ENCODE data around the gene SKIC2. TPM values are rescaled to one million over a fixed set of nuclear protein-coding genes. Genes with fewer than 3 reads are reported as not detected.
"Not testable (repeated sequence)": the region's sequence is repeated elsewhere in the genome, so short reads cannot be mapped to it uniquely, and the experiment has no call there.

Gene SKIC2
- total RNA-seq, 2 donors from 2014 or later, result 91.8 to 115 TPM

DNA sequence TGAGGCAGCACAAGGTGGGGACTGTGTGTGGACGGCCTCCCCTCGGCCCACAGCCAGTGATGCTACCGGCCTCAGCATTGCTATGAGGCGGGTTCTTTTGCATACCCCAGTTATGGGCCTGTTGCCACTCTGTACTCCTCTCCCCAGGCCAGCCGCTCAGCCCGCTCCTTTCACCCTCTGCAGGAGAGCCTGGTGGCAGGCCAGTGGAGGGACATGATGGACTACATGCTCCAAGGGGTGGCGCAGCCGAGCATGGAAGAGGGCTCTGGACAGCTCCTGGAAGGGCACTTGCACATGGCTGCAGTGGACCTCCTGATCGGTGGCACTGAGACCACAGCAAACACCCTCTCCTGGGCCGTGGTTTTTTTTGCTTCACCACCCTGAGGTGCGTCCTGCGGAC, 48.1 kb downstream of the SKIC2 start:
- DNase-seq (ENCODE audit: low spot score in 2 of 2), result peak; percentile 1 to 47
- not testable (repeated sequence) for H3K9me3 Mint-ChIP-seq, ATAC-seq, H3K36me3 Mint-ChIP-seq, H3K27ac Mint-ChIP-seq

DNA sequence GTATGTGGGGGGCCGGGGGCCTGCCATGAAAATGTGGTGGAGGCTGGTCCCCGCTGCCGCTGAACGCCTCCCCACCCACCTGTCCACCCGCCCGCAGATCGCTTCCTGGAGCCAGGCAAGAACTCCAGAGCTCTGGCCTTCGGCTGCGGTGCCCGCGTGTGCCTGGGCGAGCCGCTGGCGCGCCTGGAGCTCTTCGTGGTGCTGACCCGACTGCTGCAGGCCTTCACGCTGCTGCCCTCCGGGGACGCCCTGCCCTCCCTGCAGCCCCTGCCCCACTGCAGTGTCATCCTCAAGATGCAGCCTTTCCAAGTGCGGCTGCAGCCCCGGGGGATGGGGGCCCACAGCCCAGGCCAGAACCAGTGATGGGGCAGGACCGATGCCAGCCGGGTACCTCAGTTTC, 49.1 kb downstream of the SKIC2 start:
- not testable (repeated sequence) for ATAC-seq; H3K36me3 Mint-ChIP-seq; H3K9me3 Mint-ChIP-seq; H3K27ac Mint-ChIP-seq; DNase-seq (ENCODE audit: low spot score in 2 of 2)

DNA sequence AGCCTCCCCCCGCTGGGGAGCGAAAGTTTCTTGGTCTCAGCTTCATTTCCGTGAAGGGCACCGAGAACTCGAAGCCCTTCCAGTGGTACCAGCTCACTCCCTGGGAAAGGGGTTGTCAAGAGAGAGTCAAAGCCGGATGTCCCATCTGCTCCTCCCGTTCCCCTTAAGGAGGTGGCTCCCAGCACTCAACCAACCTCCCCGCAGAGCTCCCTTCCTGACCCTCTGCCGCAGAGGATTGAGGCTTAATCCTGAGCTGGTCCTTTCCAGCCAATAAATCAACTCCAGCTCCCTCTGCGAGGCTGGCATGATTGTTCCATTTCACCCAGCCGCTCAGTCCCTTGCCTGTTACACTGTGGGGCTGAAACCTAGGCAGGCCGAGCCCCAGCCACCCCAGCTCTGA, 49.6 kb downstream of the SKIC2 start:
- ATAC-seq, H3K36me3 Mint-ChIP-seq, H3K27ac Mint-ChIP-seq, H3K9me3 Mint-ChIP-seq: not testable (repeated sequence)
- peak; percentile 1 to 35 for DNase-seq (ENCODE audit: low spot score in 2 of 2)

DNA sequence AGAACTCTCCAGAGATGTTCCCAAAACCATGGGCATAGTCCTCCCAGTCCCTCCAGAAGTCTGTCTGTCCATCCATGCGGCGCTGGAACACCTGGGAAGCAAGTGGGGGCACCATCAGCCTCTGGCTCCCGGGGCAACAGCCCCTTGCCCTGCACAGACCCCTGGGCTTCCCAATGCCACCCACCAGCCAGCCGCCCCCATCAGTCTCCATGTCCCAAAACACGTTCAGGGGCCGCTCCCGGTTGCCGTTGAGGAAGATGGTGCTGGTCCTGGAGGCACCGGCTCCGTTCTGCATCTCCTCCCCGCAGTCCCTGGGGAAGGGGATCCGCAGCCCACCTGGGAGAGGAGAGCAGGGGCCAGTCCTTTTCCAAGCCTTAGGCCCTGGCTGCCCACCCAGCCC, 50.6 kb downstream of the SKIC2 start:
- not testable (repeated sequence) for ATAC-seq, H3K9me3 Mint-ChIP-seq, H3K27ac Mint-ChIP-seq, H3K36me3 Mint-ChIP-seq
- peak in 1 of 2 donors; percentile 42 for DNase-seq (ENCODE audit: low spot score in 2 of 2)

DNA sequence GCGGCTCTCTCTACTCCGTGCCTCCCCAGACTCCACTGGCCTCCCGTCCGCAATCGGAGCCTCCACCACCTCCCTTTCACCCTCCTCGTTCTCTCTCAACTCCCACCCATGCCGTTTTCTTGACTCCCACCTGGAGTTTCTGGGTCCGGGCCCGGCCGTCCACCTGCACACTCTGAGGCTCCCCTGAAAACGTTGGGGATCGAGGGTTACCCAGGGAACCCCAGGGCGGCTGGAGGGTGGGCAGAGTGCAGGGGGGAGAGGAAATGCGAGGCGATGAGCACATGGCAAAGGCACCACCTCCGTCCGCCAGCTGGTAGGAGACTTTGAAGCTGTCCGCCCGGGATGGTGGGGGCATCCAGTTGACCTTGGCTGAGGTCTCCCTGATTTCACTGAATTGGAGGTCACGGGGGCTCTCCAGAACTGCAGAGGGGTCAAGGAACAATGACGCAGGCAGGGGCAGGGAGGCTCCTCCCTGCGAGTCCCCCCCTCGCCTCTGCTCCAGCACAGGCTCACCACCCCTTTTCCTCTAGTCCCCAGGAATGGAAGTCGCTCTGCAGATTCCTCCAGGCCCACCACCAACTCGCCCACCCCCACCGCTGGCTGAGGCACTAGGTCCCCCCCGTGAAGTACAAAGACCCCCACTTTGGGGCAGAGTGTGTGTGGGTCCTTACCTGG, 52.0 kb downstream of the SKIC2 start:
- not testable (repeated sequence) for H3K27ac Mint-ChIP-seq, H3K9me3 Mint-ChIP-seq, H3K36me3 Mint-ChIP-seq, ATAC-seq
- peak; percentile 2 to 30 for DNase-seq (ENCODE audit: low spot score in 2 of 2)

DNA sequence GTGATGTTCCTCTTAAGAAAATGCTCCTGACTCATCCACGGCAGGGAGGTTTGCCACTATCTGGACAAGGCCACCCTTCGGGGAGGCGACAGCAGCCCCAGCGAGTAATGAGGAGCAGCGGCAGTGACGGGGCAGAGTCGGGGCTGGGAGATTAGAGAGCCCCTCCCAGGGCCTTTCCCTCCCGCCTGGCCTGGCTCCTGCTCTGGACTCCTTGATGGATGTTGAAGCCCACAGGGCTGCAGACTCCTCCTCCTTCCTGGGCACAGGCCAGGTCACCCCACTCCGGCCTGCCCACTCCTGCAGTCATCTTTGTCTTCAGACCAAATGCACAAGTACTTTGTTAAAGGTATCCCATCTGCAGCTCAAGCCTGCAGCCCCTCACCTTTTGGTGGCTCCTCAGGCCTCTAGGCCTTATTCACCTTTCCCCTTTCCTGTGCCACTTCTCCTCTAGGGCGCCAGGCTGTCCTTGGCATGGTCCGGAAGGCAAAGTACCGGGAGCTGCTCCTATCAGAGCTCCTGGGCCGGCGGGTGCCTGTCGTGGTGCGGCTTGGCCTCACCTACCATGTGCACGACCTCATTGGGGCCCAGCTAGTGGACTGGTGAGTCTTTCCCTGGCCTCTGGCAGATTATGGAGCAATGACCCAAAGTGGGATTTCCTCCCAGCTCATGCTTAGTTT, 54.1 kb downstream of the SKIC2 start:
- H3K9me3 Mint-ChIP-seq, result not testable (repeated sequence)
- peak overlapping the region in 1 of 2 donors; percentile 23 for H3K27ac Mint-ChIP-seq
- DNase-seq (ENCODE audit: low spot score in 2 of 2), result peak; percentile 1 to 51

DNA sequence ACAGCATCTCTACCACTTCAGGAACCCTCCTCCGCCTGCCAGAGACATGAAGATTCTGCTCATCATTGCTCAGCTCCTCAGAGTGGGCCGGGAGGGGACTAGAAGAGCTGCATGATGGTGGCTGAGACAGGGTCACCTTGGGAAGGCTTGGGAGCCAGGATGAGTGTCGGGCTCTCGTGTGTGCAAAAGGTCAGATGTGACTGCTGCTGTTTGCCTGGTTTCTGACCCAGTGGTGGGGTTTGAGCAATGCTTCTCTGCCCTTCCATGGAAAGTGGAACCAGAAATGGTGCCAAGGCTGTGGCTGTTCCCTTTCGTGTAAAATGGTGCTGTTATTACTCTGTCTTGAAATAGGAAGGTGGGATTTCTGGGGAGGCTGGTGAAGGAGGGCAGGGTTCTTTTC, 54.8 kb downstream of the SKIC2 start:
- H3K27ac Mint-ChIP-seq; H3K36me3 Mint-ChIP-seq; ATAC-seq; DNase-seq (ENCODE audit: low spot score in 2 of 2); H3K9me3 Mint-ChIP-seq: not testable (repeated sequence)

More for the DNA sequence above, 54.1 kb downstream of the SKIC2 start:
- not testable (repeated sequence) for H3K36me3 Mint-ChIP-seq, ATAC-seq

DNA sequence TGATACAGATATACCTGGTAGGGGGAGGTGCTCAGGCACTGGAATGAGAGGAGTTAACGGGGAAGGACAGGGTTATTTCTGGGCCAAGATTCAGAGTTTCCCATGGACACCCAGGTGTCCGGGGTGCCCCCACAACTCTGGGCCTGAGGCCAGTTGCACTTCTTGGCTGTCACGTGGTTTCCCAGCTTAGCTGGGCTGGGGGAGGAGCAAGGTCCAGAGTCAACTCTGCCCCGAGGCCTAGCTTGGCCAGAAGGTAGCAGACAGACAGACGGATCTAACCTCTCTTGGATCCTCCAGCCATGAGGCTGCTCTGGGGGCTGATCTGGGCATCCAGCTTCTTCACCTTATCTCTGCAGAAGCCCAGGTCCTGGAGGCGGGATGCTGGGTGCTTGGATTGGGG, 55.6 kb downstream of the SKIC2 start, which contains the start of gene C4B:
Gene C4B (plus strand): TSS at position 249 of the 400 bp plus-strand sequence. CDS start 51 bp downstream, at position 300.
- H3K27ac Mint-ChIP-seq; ATAC-seq; H3K36me3 Mint-ChIP-seq; DNase-seq (ENCODE audit: low spot score in 2 of 2); H3K9me3 Mint-ChIP-seq: not testable (repeated sequence)

Other genes starting within 250 kb of the SKIC2 start
- not detected for gene LY6G6D, start 243.8 kb upstream of the SKIC2 start, total RNA-seq
- gene LY6G6C, start 237.4 kb upstream of the SKIC2 start, total RNA-seq, result not detected
- not detected for gene MPIG6B, start 235.8 kb upstream of the SKIC2 start, total RNA-seq
- gene DDAH2, start 229.9 kb upstream of the SKIC2 start, total RNA-seq, result 10 to 100 TPM in 1 of 2 donors, 1 to 10 TPM in 1; 6.7 to 42.6 TPM
- gene CLIC1, start 222.6 kb upstream of the SKIC2 start, total RNA-seq, result 100 to 1,000 TPM; 440 to 455 TPM
- gene MSH5, start 219.2 kb upstream of the SKIC2 start, total RNA-seq, result 100 to 1,000 TPM; 116 to 158 TPM
- 10 to 100 TPM; 13.3 to 21.3 TPM for gene SAPCD1, start 196.5 kb upstream of the SKIC2 start, total RNA-seq
- 1 to 10 TPM in 1 of 2 donors, under 1 TPM in 1; 0.68 to 2.6 TPM for gene VWA7, start 181.8 kb upstream of the SKIC2 start, total RNA-seq
- gene VARS1, start 163.4 kb upstream of the SKIC2 start, total RNA-seq, result 100 to 1,000 TPM in 1 of 2 donors, 10 to 100 TPM in 1; 57.7 to 127 TPM
- gene LSM2, start 152.2 kb upstream of the SKIC2 start, total RNA-seq, result 100 to 1,000 TPM; 150 to 173 TPM
- gene HSPA1L, start 143.9 kb upstream of the SKIC2 start, total RNA-seq, result 1 to 10 TPM; 2.3 to 2.8 TPM
- 10 to 100 TPM; 55.1 to 79.8 TPM for gene HSPA1A, start 143.6 kb upstream of the SKIC2 start, total RNA-seq
- gene HSPA1B, start 131.4 kb upstream of the SKIC2 start, total RNA-seq, result 100 to 1,000 TPM in 1 of 2 donors, 10 to 100 TPM in 1; 53.8 to 171 TPM
- 10 to 100 TPM; 18.6 to 48.8 TPM for gene NEU1, start 96.4 kb upstream of the SKIC2 start, total RNA-seq
- gene SLC44A4, start 80.2 kb upstream of the SKIC2 start, total RNA-seq, result under 1 TPM in 1 of 2 donors, not detected in 1; 0.29 TPM
- 10 to 100 TPM; 40.1 to 58.5 TPM for gene EHMT2, start 61.5 kb upstream of the SKIC2 start, total RNA-seq
- gene ZBTB12, start 57.1 kb upstream of the SKIC2 start, total RNA-seq, result 1 to 10 TPM; 1.3 to 2.4 TPM
- gene C2, start 31.5 kb upstream of the SKIC2 start, total RNA-seq, result 1 to 10 TPM in 1 of 2 donors, under 1 TPM in 1; 0.53 to 5.2 TPM
- 1 to 10 TPM; 1.9 to 3.6 TPM for gene CFB, start 13.1 kb upstream of the SKIC2 start, total RNA-seq
- 10 to 100 TPM; 69.7 to 70.9 TPM for gene NELFE, start 204 bp upstream of the SKIC2 start, total RNA-seq
- 10 to 100 TPM; 16.2 to 18.5 TPM for gene DXO, start 13.0 kb downstream of the SKIC2 start, total RNA-seq
- gene C4A, start 22.9 kb downstream of the SKIC2 start, total RNA-seq, result 1 to 10 TPM; 4.1 to 8.1 TPM
- 1 to 10 TPM; 3.9 to 5.2 TPM for gene C4B, start 55.6 kb downstream of the SKIC2 start, total RNA-seq
- gene CYP21A2, start 79.2 kb downstream of the SKIC2 start, total RNA-seq, result under 1 TPM; 0.32 to 0.49 TPM
- 10 to 100 TPM; 10.1 to 30.4 TPM for gene TNXB, start 150.2 kb downstream of the SKIC2 start, total RNA-seq
- gene ATF6B, start 169.1 kb downstream of the SKIC2 start, total RNA-seq, result 100 to 1,000 TPM in 1 of 2 donors, 10 to 100 TPM in 1; 87.5 to 101 TPM
- 10 to 100 TPM in 1 of 2 donors, 1 to 10 TPM in 1; 9.3 to 15.8 TPM for gene FKBPL, start 171.1 kb downstream of the SKIC2 start, total RNA-seq
- gene PRRT1, start 192.8 kb downstream of the SKIC2 start, total RNA-seq, result under 1 TPM; 0.77 to 0.84 TPM
- 10 to 100 TPM; 13.6 to 18.7 TPM for gene PPT2, start 195.0 kb downstream of the SKIC2 start, total RNA-seq
- 10 to 100 TPM; 13.4 to 14.5 TPM for gene EGFL8, start 205.4 kb downstream of the SKIC2 start, total RNA-seq
- 10 to 100 TPM; 33.2 to 35.0 TPM for gene AGPAT1, start 216.9 kb downstream of the SKIC2 start, total RNA-seq
- 10 to 100 TPM; 62.6 to 86.2 TPM for gene RNF5, start 219.2 kb downstream of the SKIC2 start, total RNA-seq
- gene AGER, start 225.1 kb downstream of the SKIC2 start, total RNA-seq, result 10 to 100 TPM; 21.6 to 26.3 TPM
- 10 to 100 TPM; 65.4 to 88.7 TPM for gene PBX2, start 231.0 kb downstream of the SKIC2 start, total RNA-seq
- 100 to 1,000 TPM in 1 of 2 donors, 10 to 100 TPM in 1; 84.9 to 151 TPM for gene GPSM3, start 233.5 kb downstream of the SKIC2 start, total RNA-seq

All from activated naive CD4-positive, alpha-beta T cell treated with anti-CD3 and anti-CD28 coated beads, Interleukin-2, amount 50 U/mL, for 72 hours (primary cell).